ENCODE results near the gene ZNF699. TPM values are rescaled to one million over a fixed set of nuclear protein-coding genes. Genes with fewer than 3 reads are reported as not detected.

The ZNF699 gene
- polyA plus RNA-seq, 1 of the 3 experiments (the other 2 are of a cell fraction) = 0.97 TPM

GRCh38 chr19:9348671-9349070 lies 39.0 kb upstream of the ZNF699 start:
- no peak overlapping the region for H3K4me2 ChIP-seq
- ChIA-PET POLR2A (no interaction called here), CTCF (no interaction called here)
- H3K36me3 ChIP-seq (replicated peaks in 1 of 2; ENCODE audit: control insufficient read depth in 1 of 2, insufficient read depth in 2 of 2, low read length in 1 of 2) = peaks cover 0 to 32% of the 10 kb centered on the region in 2 experiments
- H4K20me1 ChIP-seq (ENCODE audit: insufficient read depth) = no peaks in the 10 kb centered on the region
- no peaks in the 10 kb centered on the region for H3K4me1 ChIP-seq (ENCODE audit: control insufficient read depth in 1 of 2, insufficient read depth in 2 of 2, low read depth in 1 of 2, low read length in 1 of 2)
- H3K27ac ChIP-seq (ENCODE audit: low read depth in 2 of 2, low read length in 1 of 2) = no peak overlapping the region
- H3K79me2 ChIP-seq (ENCODE audit: insufficient read depth) = no peaks in the 10 kb centered on the region
- H3K27me3 ChIP-seq (ENCODE audit: insufficient read depth) = no peaks in the 10 kb centered on the region
- H2AFZ ChIP-seq (ENCODE audit: low read depth) = no peak overlapping the region
- H3K4me3 ChIP-seq (ENCODE audit: low read depth in 2 of 2, low read length in 1 of 2) = no peak overlapping the region; a peak in 1 of 4 replicates
- no peak for TF ChIP-seq TCF12 (IDR thresholded peaks at IDR 0.05)
- TF ChIP-seq EZH2phosphoT487 (IDR thresholded peaks at IDR 0.05; ENCODE audit: borderline replicate concordance, low read depth) = no peak
- WGBS (ENCODE audit: low lambda C conversion rate) = 95% methylated on average over 21 of the region's 22 CpGs
- H3K9me3 ChIP-seq = peaks cover 35% of the 10 kb centered on the region; the same call in 1 of the 2 replicates
- H3F3A ChIP-seq (replicated peaks; ENCODE audit: insufficient read depth) = no peaks in the 10 kb centered on the region
- DNase-seq = no peak
- H3K9me2 ChIP-seq = no peaks in the 10 kb centered on the region
- H3K9ac ChIP-seq = no peak overlapping the region

GRCh38 chr19:9348253-9348652 lies 38.6 kb upstream of the ZNF699 start:
- TF ChIP-seq NRF1 (IDR thresholded peaks at IDR 0.05; ENCODE audit: low read depth, low read length) = no peak
- TF ChIP-seq EZH2phosphoT487 (IDR thresholded peaks at IDR 0.05; ENCODE audit: borderline replicate concordance, low read depth) = no peak
- TF ChIP-seq RAD21 (IDR thresholded peaks at IDR 0.05; ENCODE audit: low read length) = no peak
- TF ChIP-seq RFX5 (IDR thresholded peaks at IDR 0.05; ENCODE audit: low read length) = no peak
- TF ChIP-seq FOSL2 (IDR thresholded peaks at IDR 0.05; ENCODE audit: borderline replicate concordance, low read depth) = no peak
- no peak for TF ChIP-seq CTCF (IDR thresholded peaks at IDR 0.05)
- TF ChIP-seq YY1 (IDR thresholded peaks at IDR 0.05; ENCODE audit: low read depth) = no peak
- TF ChIP-seq MEF2A (IDR thresholded peaks at IDR 0.05; ENCODE audit: borderline replicate concordance, low read depth) = no peak
- TF ChIP-seq SIN3A (IDR thresholded peaks at IDR 0.05; ENCODE audit: borderline replicate concordance, low read depth, low read length) = no peak
- CTCF ChIA-PET = no interaction called here

GRCh38 chr19:9345005-9345404 lies 35.4 kb upstream of the ZNF699 start:
- Histone ChIP-seq H3K79me2 (ENCODE audit: insufficient read depth) (no peaks in the 10 kb centered on the region), H2AFZ (ENCODE audit: low read depth) (no peak overlapping the region), H3F3A (replicated peaks; ENCODE audit: insufficient read depth) (no peaks in the 10 kb centered on the region), H4K20me1 (ENCODE audit: insufficient read depth) (no peaks in the 10 kb centered on the region), H3K9ac (no peak overlapping the region), H3K4me2 (no peak overlapping the region), H3K4me3 (ENCODE audit: low read depth in 2 of 2, low read length in 1 of 2) (no peak overlapping the region), H3K27me3 (ENCODE audit: insufficient read depth) (no peaks in the 10 kb centered on the region), H3K27ac (ENCODE audit: low read depth in 2 of 2, low read length in 1 of 2) (no peak overlapping the region), H3K9me3 (peaks cover 61% of the 10 kb centered on the region), H3K36me3 (replicated peaks in 1 of 2; ENCODE audit: control insufficient read depth in 1 of 2, insufficient read depth in 2 of 2, low read length in 1 of 2) (peaks cover 28 to 57% of the 10 kb centered on the region in 2 experiments), H3K4me1 (ENCODE audit: control insufficient read depth in 1 of 2, insufficient read depth in 2 of 2, low read depth in 1 of 2, low read length in 1 of 2) (no peaks in the 10 kb centered on the region), H3K9me2 (no peaks in the 10 kb centered on the region)
- ChIA-PET CTCF (no interaction called here), POLR2A (no interaction called here)
- WGBS (ENCODE audit: low lambda C conversion rate) = 77% methylated on average over 2 of the region's 2 CpGs
- no peak for DNase-seq
- TF ChIP-seq RCOR1 (IDR thresholded peaks at IDR 0.05; ENCODE audit: low read length) (no peak), EZH2phosphoT487 (IDR thresholded peaks at IDR 0.05; ENCODE audit: borderline replicate concordance, low read depth) (no peak), USF1 (IDR thresholded peaks at IDR 0.05; ENCODE audit: borderline replicate concordance, low read depth) (no peak), RFX5 (IDR thresholded peaks at IDR 0.05; ENCODE audit: low read length) (no peak), GATA2 (CRISPR knock-in tag; IDR thresholded peaks at IDR 0.05) (no peak), SMC3 (IDR thresholded peaks at IDR 0.05; ENCODE audit: low read depth, low read length) (no peak), NFIC (IDR thresholded peaks at IDR 0.05; ENCODE audit: borderline replicate concordance) (no peak), FOSL2 (IDR thresholded peaks at IDR 0.05; ENCODE audit: borderline replicate concordance, low read depth) (no peak), FOXJ3 (CRISPR knock-in tag; IDR thresholded peaks at IDR 0.05) (no peak), POLR2AphosphoS5 (IDR thresholded peaks at IDR 0.05; ENCODE audit: low read depth, low read length) (no peak), PBX3 (IDR thresholded peaks at IDR 0.05) (no peak)

More at GRCh38 chr19:9348253-9348652, 38.6 kb upstream of the ZNF699 start:
- Histone ChIP-seq H2AFZ (ENCODE audit: low read depth) (no peak overlapping the region), H4K20me1 (ENCODE audit: insufficient read depth) (no peaks in the 10 kb centered on the region), H3K27ac (ENCODE audit: low read depth in 2 of 2, low read length in 1 of 2) (no peak overlapping the region), H3K4me3 (ENCODE audit: low read depth in 2 of 2, low read length in 1 of 2) (no peak overlapping the region; a peak in 1 of 4 replicates), H3K4me1 (ENCODE audit: control insufficient read depth in 1 of 2, insufficient read depth in 2 of 2, low read depth in 1 of 2, low read length in 1 of 2) (no peaks in the 10 kb centered on the region), H3K79me2 (ENCODE audit: insufficient read depth) (no peaks in the 10 kb centered on the region), H3K36me3 (replicated peaks in 1 of 2; ENCODE audit: control insufficient read depth in 1 of 2, insufficient read depth in 2 of 2, low read length in 1 of 2) (peaks cover 3 to 35% of the 10 kb centered on the region in 2 experiments), H3K27me3 (ENCODE audit: insufficient read depth) (no peaks in the 10 kb centered on the region), H3K9ac (no peak overlapping the region), H3K4me2 (no peak overlapping the region), H3K9me2 (no peaks in the 10 kb centered on the region), H3F3A (replicated peaks; ENCODE audit: insufficient read depth) (no peaks in the 10 kb centered on the region), H3K9me3 (peaks cover 38% of the 10 kb centered on the region)
- POLR2A ChIA-PET = no interaction called here
- DNase-seq = no peak
- 95% methylated on average over 3 of the region's 3 CpGs for WGBS (ENCODE audit: low lambda C conversion rate)
